Spleen (tissue), 13 donors: ENCODE results near the gene RING1. TPM values are rescaled to one million over a fixed set of nuclear protein-coding genes. Genes with fewer than 3 reads are reported as not detected.

Experiments
- DNase-seq: peaks from one replicate; pipeline ENCODE4 v3.0.0-alpha.2; 2020
- H3K27ac ChIP-seq, 8 donors: fragments of 200-600 bp; sonication (generic) in 7 of 8; 1 replicate in 4 of 8; 2 replicates in 4 of 8; pipeline versions ENCODE4 v1.5.0 to v1.8.0; 2016 to 2021; ENCODE audit warnings: inconsistent platforms in 4 of 8, mild to moderate bottlenecking in 4 of 8, moderate library complexity in 1 of 8
- H3K27me3 ChIP-seq, 7 donors: fragments of 200-600 bp; sonication (generic) in 6 of 7; replicated peaks in 1 of 7; 1 replicate in 4 of 7; 2 replicates in 3 of 7; pipeline versions ENCODE4 v1.5.0 to v1.8.0; 2016 to 2021; ENCODE audit warnings: inconsistent platforms in 3 of 7, mild to moderate bottlenecking in 1 of 7
- H3K36me3 ChIP-seq, 6 donors: fragments of 200-600 bp; sonication (generic) in 5 of 6; 1 replicate in 4 of 6; 2 replicates in 2 of 6; pipeline versions ENCODE4 v1.5.0 to v1.8.0; 2016 to 2021; ENCODE audit warnings: inconsistent platforms in 2 of 6
- H3K4me1 ChIP-seq, 6 donors: fragments of 200-600 bp; sonication (generic) in 5 of 6; 1 replicate in 3 of 6; 2 replicates in 3 of 6; pipeline versions ENCODE4 v1.5.0 to v1.8.0; 2016 to 2021; ENCODE audit warnings: inconsistent platforms in 3 of 6
- H3K4me3 ChIP-seq, 8 donors: fragments of 200-600 bp; sonication (generic) in 7 of 8; 1 replicate in 4 of 8; 2 replicates in 4 of 8; pipeline versions ENCODE4 v1.5.0 to v1.8.0; 2016 to 2021; ENCODE audit warnings: inconsistent platforms in 4 of 8, mild to moderate bottlenecking in 4 of 8, moderate library complexity in 2 of 8
- H3K9me3 ChIP-seq, 8 donors: fragments of 200-600 bp; sonication (generic) in 7 of 8; 1 replicate in 4 of 8; 2 replicates in 4 of 8; pipeline versions ENCODE4 v1.5.0 to v1.8.0; 2016 to 2021; ENCODE audit warnings: inconsistent platforms in 4 of 8
- CTCF ChIP-seq, 11 experiments: fragments of 200-600 bp in 7 of 11; fragments of 450-650 bp in 4 of 11; sonication (generic) in 4 of 11; IDR thresholded peaks in 8 of 11; conservative IDR thresholded peaks in 3 of 11; 1 replicate in 7 of 11; 2 replicates in 4 of 11; pipeline versions ENCODE4 v1.4.0 to v1.8.0; 2016 to 2021; ENCODE audit warnings: antibody characterized with exemption in 11 of 11, inconsistent platforms in 4 of 11, mild to moderate bottlenecking in 1 of 11
- POLR2A ChIP-seq, 3 donors: fragments of 450-650 bp; IDR thresholded peaks; one replicate each; pipeline ENCODE4 v1.5.1; 2017; ENCODE audit warnings: antibody characterized with exemption in 3 of 3, mild to moderate bottlenecking in 1 of 3
- POLR2AphosphoS5 ChIP-seq, 3 donors: sonication (generic); formaldehyde crosslinking; IDR thresholded peaks; one replicate each; pipeline ENCODE4 v1.5.1; 2017; ENCODE audit warnings: antibody characterized with exemption in 3 of 3
- WGBS, 5 donors: extraction: QIAGEN DNeasy Blood & Tissue Kit in 3 of 5; methylation state at CpG; one replicate each; pipeline versions ENCODE4 v1.1.5 to v1.1.7; 2013 to 2018; 5-methylcytosine and 5-hydroxymethylcytosine counted together
- intact Hi-C: fragments of 100-400 bp; cut with DNase I; formaldehyde crosslinking; loops from one replicate; pipeline ENCODE4 v1.15.0; 2023; ENCODE audit warnings: low total_unique reads
- long read RNA-seq, 2 donors: transcript quantifications; one replicate each; lab custom pipeline, GENCODE V29; 2026
- polyA plus RNA-seq, 3 donors: library from polyadenylated mRNA; stranded (reverse); fragments of 200-250 nt; gene quantifications; one replicate each; pipeline ENCODE4 v1.2.1, GENCODE V29; 2013
- total RNA-seq, 7 donors: library from RNA; depleted of rRNA in 3 of 7; stranded (reverse); fragments of >200 nt in 3 of 7; fragmentation: NEBNext Ultra II Directional in 4 of 7; extraction: Animal tissue kit (Norgen Biotek cat#: 25700) in 4 of 7; gene quantifications; one replicate each; pipeline versions ENCODE4 v1.1.0 to v1.2.1, GENCODE V29; 2016 to 2021
- donor health status: healthy with polysubstance abuse.
- donor health status: DM: no; HTN: no; CAD: no; lungs with moderate emphysema.
- donor health status: DM: no; HTN: no; CAD: no.
- donor health status: Bipolar disorder and iron deficiency.
- donor health status: healthy.
- donor health status: DM: no; HTN: no; CAD: no.
- donor health status: DM: yes; HTN: yes; CAD: no.

RING1 gene
- 10 to 100 TPM; 13.4 to 37.8 (median 29.6) TPM for total RNA-seq
- 10 to 100 TPM; 29.2 to 42.3 (median 32.5) TPM for polyA plus RNA-seq
- long read RNA-seq, donor 1, transcript RING1-201 (7 exons, 1,752 nt) = major isoform, 8 of 30 reads
- long read RNA-seq, donor 1, partial matches to known transcripts = 22 of 30 reads
- long read RNA-seq, donor 1, other reads (novel, unspliced or antisense) = 0 of 30 reads
- long read RNA-seq, donor 2, transcript RING1-201 (7 exons, 1,752 nt) = major isoform, 9 of 9 reads
- long read RNA-seq, donor 2, partial matches to known transcripts = 0 of 9 reads
- long read RNA-seq, donor 2, other reads (novel, unspliced or antisense) = 0 of 9 reads

- Histone ChIP-seq H3K27me3 (peaks cover 0 to 13% (median 5%) of the 10 kb centered on the region in 7 donors), H3K4me3 (peak within 1 kb of the TSS; percentile 44 to 78 (median 66)), H3K27ac (peak within 1 kb of the TSS; percentile 93 to 95 (median 94)), H3K9me3 (no peaks in the 10 kb centered on the region), H3K36me3 (peaks cover 0 to 42% (median 27%) of the 10 kb centered on the region in 6 donors), H3K4me1 (peaks cover 24 to 82% (median 51%) of the 10 kb centered on the region in 6 donors)
- WGBS, 5 donors = 0 to 2% (median 0%) methylated on average over 32 to 84 of the region's 86 CpGs
- intact Hi-C loops = no loop called here
- DNase-seq = peak; percentile 97
- TF ChIP-seq POLR2A (IDR thresholded peaks at IDR 0.05) (peak; percentile 72 to 94 (median 93)), POLR2AphosphoS5 (IDR thresholded peaks at IDR 0.05) (peak; percentile 99 to 100 (median 100)), CTCF (IDR thresholded peaks at IDR 0.05 in 8 of 11, conservative IDR thresholded peaks at IDR 0.05 in 3 of 11) (peak in 3 of 11 experiments; percentile 28 to 41 (median 28))
Observed at GRCh38 chr6:33208091-33208967, at the start of gene RING1. Gene RING1 (plus strand): TSS chr6:33208500. CDS start chr6:33208823, 323 bp downstream.

- H3K4me1 ChIP-seq = peaks cover 0 to 22% (median 15%) of the 10 kb centered on the region in 6 donors
- no peak for DNase-seq
- no peaks in the 10 kb centered on the region for H3K27me3 ChIP-seq
- TF ChIP-seq CTCF (IDR thresholded peaks at IDR 0.05 in 8 of 11, conservative IDR thresholded peaks at IDR 0.05 in 3 of 11) (no peak), POLR2AphosphoS5 (IDR thresholded peaks at IDR 0.05) (no peak), POLR2A (IDR thresholded peaks at IDR 0.05) (no peak)
- 85 to 91% (median 88%) methylated on average over 11 of the region's 11 CpGs for WGBS, 5 donors
- H3K4me3 ChIP-seq = no peak overlapping the region
- H3K36me3 ChIP-seq = no peaks in the 10 kb centered on the region
- no peaks in the 10 kb centered on the region for H3K9me3 ChIP-seq
- intact Hi-C loops = loop anchor here (2.0 kb wide), 1 partner anchor 89 kb away; no protein-coding TSS in a partner anchor
- H3K27ac ChIP-seq = peak overlapping the region in 1 of 8 donors; percentile 72
Observed at GRCh38 chr6:33160096-33160495, 48.2 kb upstream of the RING1 start.

- peaks cover 0 to 22% (median 15%) of the 10 kb centered on the region in 6 donors for H3K4me1 ChIP-seq
- no peaks in the 10 kb centered on the region for H3K9me3 ChIP-seq
- peak overlapping the region in 1 of 8 donors; percentile 69 for H3K4me3 ChIP-seq
- intact Hi-C loops = loop anchor here (2.0 kb wide), 1 partner anchor 88 kb away; no protein-coding TSS in a partner anchor
- no peaks in the 10 kb centered on the region for H3K27me3 ChIP-seq
- WGBS, 5 donors = 50 to 74% (median 59%) methylated on average over 11 to 13 of the region's 13 CpGs
- no peak for TF ChIP-seq POLR2A (IDR thresholded peaks at IDR 0.05)
- TF ChIP-seq CTCF (IDR thresholded peaks at IDR 0.05 in 8 of 11, conservative IDR thresholded peaks at IDR 0.05 in 3 of 11) = no peak
- TF ChIP-seq POLR2AphosphoS5 (IDR thresholded peaks at IDR 0.05) = no peak
- peak overlapping the region in 6 of 8 donors; percentile 44 to 72 (median 54) for H3K27ac ChIP-seq
- DNase-seq = no peak
- no peaks in the 10 kb centered on the region for H3K36me3 ChIP-seq
Observed at GRCh38 chr6:33160728-33161344, 47.5 kb upstream of the RING1 start.
